Ovary (tissue), 9 donors: ENCODE data around the gene MYL12B. TPM values are rescaled to one million over a fixed set of nuclear protein-coding genes. Genes with fewer than 3 reads are reported as not detected.

Experiments used
- DNase-seq, 5 donors: peaks; one replicate each; pipeline ENCODE4 v3.0.0-alpha.2; 2019 to 2020
- H3K27ac ChIP-seq, 2 donors: fragments of 200-600 bp; one replicate each; pipeline versions ENCODE4 v1.5.1 to v1.8.0; 2019 to 2022
- H3K27me3 ChIP-seq: fragments of 200-600 bp; one replicate; pipeline ENCODE4 v1.8.0; 2022
- H3K36me3 ChIP-seq: fragments of 200-600 bp; sonication (generic); one replicate; pipeline ENCODE4 v1.5.1; 2019
- H3K4me1 ChIP-seq: one replicate; pipeline ENCODE4 v1.8.1; 2013; ENCODE audit warnings: mild to moderate bottlenecking, moderate library complexity; ENCODE audit not compliant: insufficient read depth
- H3K4me3 ChIP-seq: fragments of 200-600 bp; sonication (generic); one replicate; pipeline ENCODE4 v1.5.1; 2017
- H3K9me3 ChIP-seq, 2 donors: fragments of 200-600 bp in 1 of 2; sonication (generic) in 1 of 2; one replicate each; pipeline versions ENCODE4 v1.5.1 to v1.8.1; 2013 to 2019; ENCODE audit warnings: mild to moderate bottlenecking in 1 of 2, moderate library complexity in 1 of 2
- CTCF ChIP-seq, 3 donors: fragments of 450-650 bp in 2 of 3; fragments of 200-600 bp in 1 of 3; IDR thresholded peaks; one replicate each; pipeline versions ENCODE4 v1.5.1 to v1.8.0; 2016 to 2022; ENCODE audit warnings: antibody characterized with exemption in 3 of 3, mild to moderate bottlenecking in 1 of 3
- EP300 ChIP-seq: sonication (generic); formaldehyde crosslinking; IDR thresholded peaks from one replicate; pipeline ENCODE4 v1.6.1; 2017; ENCODE audit warnings: antibody characterized with exemption
- POLR2A ChIP-seq: fragments of 450-650 bp; IDR thresholded peaks from one replicate; pipeline ENCODE4 v1.6.1; 2017; ENCODE audit warnings: antibody characterized with exemption, mild to moderate bottlenecking, moderate library complexity
- WGBS, 3 donors: extraction: QIAGEN DNeasy Blood & Tissue Kit in 1 of 3; methylation state at CpG; one replicate each; pipeline versions ENCODE4 v1.1.5 to v1.1.7; 2013 to 2017; 5-methylcytosine and 5-hydroxymethylcytosine counted together
- intact Hi-C, 4 donors: fragments of 100-400 bp; cut with DNase I; formaldehyde crosslinking; loops; one replicate each; pipeline versions ENCODE4 v1.11.0 to v1.15.1; 2022 to 2023
- polyA plus RNA-seq, 2 donors: library from polyadenylated mRNA; stranded (reverse); fragments of 200-250 nt in 1 of 2; fragments of 350-450 nt in 1 of 2; fragmentation: Illumina TruSeq in 1 of 2; extraction: RNeasy Lipid Tissue Mini Kit (QIAGEN cat#74804) in 1 of 2; gene quantifications; one replicate each; pipeline ENCODE4 v1.2.3, GENCODE V29; 2013 to 2014
- total RNA-seq, 7 donors: library from RNA; depleted of rRNA in 2 of 7; stranded (reverse); fragments of >200 nt in 2 of 7; fragmentation: NEBNext Ultra II Directional in 3 of 7; extraction: Animal tissue kit (Norgen Biotek cat#: 25700) in 3 of 7; gene quantifications; one replicate each; pipeline versions ENCODE4 v1.1.0 to v1.2.4, GENCODE V29; 2016 to 2023
- donor health status: DM: no; HTN: no; CAD: no; lungs with moderate emphysema.
- donor health status: DM: no; HTN: no; CAD: no.
- donor health status: Bipolar disorder and iron deficiency.
- donor health status: DM: yes; HTN: yes; CAD: no.
- donor health status: DM: no; HTN: no; CAD: no.
- donor health status: DM: yes; HTN: yes; CAD: no.

MYL12B gene
- total and polyA plus RNA-seq, 9 donors: 165 to 388 (median 228) TPM

GRCh38 chr18:3225588-3225987 is 36.3 kb upstream of the MYL12B start:
- H3K27me3 ChIP-seq: no peaks in the 10 kb centered on the region
- no peaks in the 10 kb centered on the region for H3K36me3 ChIP-seq
- DNase-seq: no peak
- TF ChIP-seq EP300 (no peak), CTCF (IDR thresholded peaks at IDR 0.05) (no peak), POLR2A (no peak)
- no peaks in the 10 kb centered on the region for H3K9me3 ChIP-seq
- H3K27ac ChIP-seq: no peak overlapping the region
- intact Hi-C loops: loop anchor here in 1 of 4 donors (10.0 kb wide), 1 partner anchor 71 kb away; no protein-coding TSS in a partner anchor
- 91 to 97% (median 92%) methylated on average over 3 of the region's 3 CpGs for WGBS, 3 donors
- no peaks in the 10 kb centered on the region for H3K4me1 ChIP-seq
- H3K4me3 ChIP-seq: no peak overlapping the region

GRCh38 chr18:3226048-3226447 is 35.9 kb upstream of the MYL12B start:
- no peaks in the 10 kb centered on the region for H3K36me3 ChIP-seq
- no peaks in the 10 kb centered on the region for H3K27me3 ChIP-seq
- intact Hi-C loops: loop anchor here in 1 of 4 donors (10.0 kb wide), 1 partner anchor 71 kb away; no protein-coding TSS in a partner anchor
- TF ChIP-seq CTCF (IDR thresholded peaks at IDR 0.05) (no peak), POLR2A (no peak), EP300 (no peak)
- no peaks in the 10 kb centered on the region for H3K4me1 ChIP-seq
- H3K27ac ChIP-seq: no peak overlapping the region
- WGBS, 3 donors: 94 to 96% (median 95%) methylated on average over 6 of the region's 6 CpGs
- no peak overlapping the region for H3K4me3 ChIP-seq
- no peak for DNase-seq
- no peaks in the 10 kb centered on the region for H3K9me3 ChIP-seq

- no peak overlapping the region for H3K27ac ChIP-seq
- DNase-seq: no peak
- H3K36me3 ChIP-seq: no peaks in the 10 kb centered on the region
- no peaks in the 10 kb centered on the region for H3K4me1 ChIP-seq
- intact Hi-C loops: loop anchor here in 1 of 4 donors (10.0 kb wide), 1 partner anchor 146 kb away; no protein-coding TSS in a partner anchor
- 89 to 92% (median 91%) methylated on average over 9 of the region's 9 CpGs for WGBS, 3 donors
- no peaks in the 10 kb centered on the region for H3K9me3 ChIP-seq
- TF ChIP-seq EP300 (no peak), CTCF (IDR thresholded peaks at IDR 0.05) (no peak), POLR2A (no peak)
- no peak overlapping the region for H3K4me3 ChIP-seq
- H3K27me3 ChIP-seq: no peaks in the 10 kb centered on the region
These were observed 31.3 kb upstream of the MYL12B start for GRCh38 chr18:3230401-3231334.

GRCh38 chr18:3233004-3233403 is 28.9 kb upstream of the MYL12B start:
- H3K36me3 ChIP-seq: no peaks in the 10 kb centered on the region
- intact Hi-C loops: loop anchor here in 1 of 4 donors (10.0 kb wide), 1 partner anchor 148 kb away; no protein-coding TSS in a partner anchor
- no peak overlapping the region for H3K27ac ChIP-seq
- WGBS, 3 donors: 91 to 94% (median 92%) methylated on average over 1 of the region's 1 CpG
- no peaks in the 10 kb centered on the region for H3K27me3 ChIP-seq
- no peaks in the 10 kb centered on the region for H3K9me3 ChIP-seq
- no peak overlapping the region for H3K4me3 ChIP-seq
- no peak for TF ChIP-seq CTCF (IDR thresholded peaks at IDR 0.05)
- no peak for TF ChIP-seq POLR2A
- TF ChIP-seq EP300: no peak
- H3K4me1 ChIP-seq: no peaks in the 10 kb centered on the region
- no peak for DNase-seq
